Measurements from ENCODE around the gene BPNT1. TPM values are rescaled to one million over a fixed set of nuclear protein-coding genes. Genes with fewer than 3 reads are reported as not detected.
A peak's percentile ranks its signal among the peaks of the same experiment; 100 is the strongest.

BPNT1 gene
- total and polyA plus RNA-seq, 2 of the 13 experiments (the other 11 are each of a cell fraction or from before 2014, with no cell fraction given) = 35.2 to 43.9 TPM

- TF ChIP-seq ZBTB40 (IDR thresholded peaks at IDR 0.05) (no peak), ZBTB40 (CRISPR knock-in tag; IDR thresholded peaks at IDR 0.05) (peak; percentile 43; the same call in 1 of the 2 replicates), KLF13 (CRISPR knock-in tag; IDR thresholded peaks at IDR 0.05) (no peak), REPIN1 (CRISPR knock-in tag; IDR thresholded peaks at IDR 0.05; ENCODE audit: borderline replicate concordance, low read depth) (peak; percentile 49; the same call in 1 of the 2 replicates), ZNF382 (CRISPR knock-in tag; IDR thresholded peaks at IDR 0.05; ENCODE audit: borderline replicate concordance) (no peak), EED (CRISPR knock-in tag; IDR thresholded peaks at IDR 0.05) (no peak), CENPT (CRISPR knock-in tag; IDR thresholded peaks at IDR 0.05; ENCODE audit: low read depth) (no peak), WIZ (CRISPR knock-in tag; IDR thresholded peaks at IDR 0.05) (no peak)
- TF ChIP-seq, protein P1, sequence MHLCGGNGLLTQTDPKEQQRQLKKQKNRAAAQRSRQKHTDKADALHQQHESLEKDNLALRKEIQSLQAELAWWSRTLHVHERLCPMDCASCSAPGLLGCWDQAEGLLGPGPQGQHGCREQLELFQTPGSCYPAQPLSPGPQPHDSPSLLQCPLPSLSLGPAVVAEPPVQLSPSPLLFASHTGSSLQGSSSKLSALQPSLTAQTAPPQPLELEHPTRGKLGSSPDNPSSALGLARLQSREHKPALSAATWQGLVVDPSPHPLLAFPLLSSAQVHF (CRISPR knock-in tag; IDR thresholded peaks at IDR 0.05) = no peak
- TF ChIP-seq, protein P2, sequence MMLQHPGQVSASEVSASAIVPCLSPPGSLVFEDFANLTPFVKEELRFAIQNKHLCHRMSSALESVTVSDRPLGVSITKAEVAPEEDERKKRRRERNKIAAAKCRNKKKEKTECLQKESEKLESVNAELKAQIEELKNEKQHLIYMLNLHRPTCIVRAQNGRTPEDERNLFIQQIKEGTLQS (CRISPR knock-in tag; IDR thresholded peaks at IDR 0.05) = no peak
- TF ChIP-seq, protein P3, sequence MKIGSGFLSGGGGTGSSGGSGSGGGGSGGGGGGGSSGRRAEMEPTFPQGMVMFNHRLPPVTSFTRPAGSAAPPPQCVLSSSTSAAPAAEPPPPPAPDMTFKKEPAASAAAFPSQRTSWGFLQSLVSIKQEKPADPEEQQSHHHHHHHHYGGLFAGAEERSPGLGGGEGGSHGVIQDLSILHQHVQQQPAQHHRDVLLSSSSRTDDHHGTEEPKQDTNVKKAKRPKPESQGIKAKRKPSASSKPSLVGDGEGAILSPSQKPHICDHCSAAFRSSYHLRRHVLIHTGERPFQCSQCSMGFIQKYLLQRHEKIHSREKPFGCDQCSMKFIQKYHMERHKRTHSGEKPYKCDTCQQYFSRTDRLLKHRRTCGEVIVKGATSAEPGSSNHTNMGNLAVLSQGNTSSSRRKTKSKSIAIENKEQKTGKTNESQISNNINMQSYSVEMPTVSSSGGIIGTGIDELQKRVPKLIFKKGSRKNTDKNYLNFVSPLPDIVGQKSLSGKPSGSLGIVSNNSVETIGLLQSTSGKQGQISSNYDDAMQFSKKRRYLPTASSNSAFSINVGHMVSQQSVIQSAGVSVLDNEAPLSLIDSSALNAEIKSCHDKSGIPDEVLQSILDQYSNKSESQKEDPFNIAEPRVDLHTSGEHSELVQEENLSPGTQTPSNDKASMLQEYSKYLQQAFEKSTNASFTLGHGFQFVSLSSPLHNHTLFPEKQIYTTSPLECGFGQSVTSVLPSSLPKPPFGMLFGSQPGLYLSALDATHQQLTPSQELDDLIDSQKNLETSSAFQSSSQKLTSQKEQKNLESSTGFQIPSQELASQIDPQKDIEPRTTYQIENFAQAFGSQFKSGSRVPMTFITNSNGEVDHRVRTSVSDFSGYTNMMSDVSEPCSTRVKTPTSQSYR (CRISPR knock-in tag; IDR thresholded peaks at IDR 0.05; ENCODE audit: borderline replicate concordance) = peak; percentile 75; the same call in 1 of the 2 replicates
- TF ChIP-seq, protein P4, sequence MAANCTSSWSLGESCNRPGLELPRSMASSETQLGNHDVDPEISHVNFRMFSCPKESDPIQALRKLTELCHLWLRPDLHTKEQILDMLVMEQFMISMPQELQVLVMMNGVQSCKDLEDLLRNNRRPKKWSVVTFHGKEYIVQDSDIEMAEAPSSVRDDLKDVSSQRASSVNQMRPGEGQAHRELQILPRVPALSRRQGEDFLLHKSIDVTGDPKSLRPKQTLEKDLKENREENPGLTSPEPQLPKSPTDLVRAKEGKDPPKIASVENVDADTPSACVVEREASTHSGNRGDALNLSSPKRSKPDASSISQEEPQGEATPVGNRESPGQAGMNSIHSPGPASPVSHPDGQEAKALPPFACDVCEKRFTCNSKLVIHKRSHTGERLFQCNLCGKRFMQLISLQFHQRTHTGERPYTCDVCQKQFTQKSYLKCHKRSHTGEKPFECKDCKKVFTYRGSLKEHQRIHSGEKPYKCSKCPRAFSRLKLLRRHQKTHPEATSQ (CRISPR knock-in tag; IDR thresholded peaks at IDR 0.05; ENCODE audit: borderline replicate concordance) = peak; percentile 57; the same call in 1 of the 2 replicates
Measured at GRCh38 chr1:220089650-220090556, at the start of gene BPNT1 (continued).

Data from HepG2 (cell line).